CD4-positive, alpha-beta T cell treated with Interleukin-4 for 4 hours (primary cell): ENCODE data around the gene COL23A1.

Experiments
- DNase-seq: peaks from one replicate; pipeline ENCODE4 v3.0.0-alpha.2; 2020

The COL23A1 gene

DNA sequence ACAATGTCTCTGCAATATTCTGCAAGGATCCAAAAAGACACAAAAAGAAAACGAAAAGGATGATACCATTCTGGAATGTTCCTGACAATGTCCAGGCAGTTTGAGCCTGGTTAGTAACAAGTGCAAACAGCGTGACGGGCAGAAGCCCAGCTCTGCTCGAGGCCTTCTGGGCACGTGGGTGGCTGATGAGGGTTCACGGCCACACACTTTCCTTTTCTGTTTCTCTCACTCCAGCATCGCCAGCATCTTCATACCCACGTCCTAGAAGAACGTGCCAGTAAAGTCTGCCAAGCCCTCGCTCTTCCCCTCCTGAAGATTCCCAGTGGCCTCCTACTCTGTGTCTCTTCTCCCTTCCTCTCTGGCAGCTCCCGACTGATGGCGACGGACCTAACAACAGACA, 36.7 kb downstream of the COL23A1 start:
- DNase-seq = no peak

DNA sequence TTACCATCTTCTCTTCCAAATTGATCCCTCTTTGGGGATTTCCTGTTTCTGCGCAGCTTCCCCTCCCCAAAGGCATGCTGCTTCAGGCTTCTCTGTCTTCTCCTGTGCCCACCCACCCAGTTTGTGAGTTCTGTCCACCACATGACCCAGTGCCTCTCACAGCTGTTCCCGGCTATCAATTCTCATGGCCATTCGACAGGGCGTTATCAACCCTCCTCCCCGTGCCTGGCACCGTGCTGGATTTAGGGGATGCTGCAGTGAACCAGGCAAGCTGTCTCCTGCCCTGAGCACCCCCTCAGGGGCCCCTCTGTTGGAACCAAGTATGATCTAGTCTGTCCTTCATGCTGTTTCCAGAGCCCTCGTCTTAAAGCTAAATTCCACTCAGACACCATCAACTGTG, 38.7 kb downstream of the COL23A1 start:
- no peak for DNase-seq

DNA sequence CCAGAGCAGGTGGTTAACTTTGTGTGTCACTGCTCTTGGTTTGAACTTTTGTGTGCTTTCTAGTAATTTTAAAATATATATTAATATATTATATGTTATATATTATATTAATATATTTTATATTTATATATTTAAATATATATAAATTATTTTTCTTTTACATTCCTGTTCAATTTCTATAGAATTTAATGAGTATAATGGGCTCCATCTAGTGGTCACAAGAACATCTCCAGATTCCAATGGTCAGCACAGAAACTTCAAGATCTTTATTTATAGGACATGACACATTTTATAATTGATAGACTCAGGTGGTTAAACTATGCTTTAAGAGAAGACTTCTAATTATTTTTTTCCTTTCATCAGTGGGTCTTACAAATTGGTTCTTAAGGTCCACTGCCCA, 39.1 kb downstream of the COL23A1 start:
- DNase-seq = no peak

DNA sequence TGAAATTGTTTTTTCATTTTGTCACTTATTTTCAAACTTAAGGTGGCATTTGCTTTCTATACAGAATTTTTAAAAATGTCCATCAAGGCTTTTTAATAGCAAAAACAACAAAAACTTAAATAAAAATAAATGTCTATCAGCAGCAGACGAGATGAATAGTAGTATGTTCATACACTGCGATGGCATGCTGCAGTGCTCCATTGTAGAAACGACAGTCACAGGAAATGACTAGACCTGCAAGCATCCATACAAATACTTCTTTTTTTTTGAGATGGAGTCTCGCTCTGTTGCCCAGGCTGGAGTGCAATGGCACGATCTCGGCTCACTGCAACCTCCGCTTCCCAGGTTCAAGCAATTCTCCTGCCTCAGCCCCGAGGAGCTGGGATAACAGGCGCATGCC, 41.4 kb downstream of the COL23A1 start:
- no peak for DNase-seq

DNA sequence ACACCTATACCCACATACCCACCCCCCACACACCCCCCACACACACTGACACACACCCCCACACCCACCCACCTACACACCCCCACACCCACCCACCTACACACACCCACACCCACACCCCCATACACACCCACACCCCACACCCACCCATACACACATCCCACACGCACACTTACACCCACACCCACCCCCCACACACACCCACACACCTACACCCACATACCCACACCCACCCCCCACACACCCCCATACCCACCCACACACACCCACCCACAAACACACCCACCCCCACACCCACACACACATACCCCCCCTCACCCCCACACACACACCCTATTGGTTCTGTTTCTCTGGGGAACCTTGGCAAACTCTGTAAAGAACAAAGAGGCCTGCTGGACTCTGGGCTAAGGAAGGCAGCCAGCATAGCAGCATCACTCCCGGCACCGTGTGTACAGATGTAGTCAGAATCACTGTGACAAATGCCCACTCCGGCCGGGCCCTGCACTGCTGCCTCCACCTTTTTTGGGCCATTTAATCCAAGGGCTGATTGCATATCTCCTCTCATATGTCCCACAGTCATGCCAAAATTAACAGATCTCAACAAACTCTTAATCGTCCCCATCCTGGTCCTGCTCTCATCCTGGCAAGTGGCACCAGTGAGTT, 42.3 kb downstream of the COL23A1 start:
- no peak for DNase-seq

DNA sequence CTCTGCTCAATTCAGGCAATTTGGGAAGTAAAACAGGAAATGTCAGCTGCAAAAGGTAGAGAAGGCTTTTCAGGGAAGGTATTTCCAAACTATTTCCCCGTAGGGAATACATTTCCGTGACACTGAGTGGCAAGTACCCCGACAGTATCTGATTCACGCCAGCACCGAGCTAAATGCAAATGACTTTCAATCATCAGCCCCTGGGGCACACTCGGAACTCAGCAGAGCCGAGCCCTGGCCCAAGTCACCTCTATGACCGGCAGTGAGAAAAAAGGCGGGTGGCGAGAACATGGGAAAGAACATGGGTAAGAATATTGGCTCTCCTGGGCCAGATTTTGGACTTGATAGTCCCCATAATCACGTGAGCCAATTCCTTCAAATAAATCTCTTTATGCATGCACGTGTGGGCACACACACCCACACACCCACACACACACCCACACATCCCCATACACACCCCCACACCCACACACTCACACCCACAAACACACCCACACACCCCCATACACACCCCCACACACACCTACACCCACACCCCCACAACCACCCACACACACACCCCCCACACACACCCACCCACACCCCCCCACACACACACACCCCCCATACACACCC, 43.0 kb downstream of the COL23A1 start:
- no peak for DNase-seq

DNA sequence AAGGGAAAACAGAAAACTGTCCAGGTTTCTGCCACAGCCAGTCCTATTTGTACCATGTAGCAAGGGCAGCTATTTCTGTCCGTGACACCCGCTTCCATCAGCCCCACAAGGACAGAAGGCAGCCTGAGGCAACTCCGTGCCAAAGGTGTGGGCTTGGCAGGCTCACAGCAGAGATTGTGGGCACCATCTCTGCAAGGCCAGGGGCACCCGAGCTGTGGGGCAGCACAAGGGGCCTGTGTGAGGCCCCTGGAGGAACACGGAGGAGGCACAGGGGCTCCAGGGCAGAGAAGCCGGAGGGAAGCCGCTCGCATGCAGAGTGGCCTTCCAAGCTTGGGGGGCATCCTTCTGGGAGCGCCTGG, 43.5 kb downstream of the COL23A1 start:
- DNase-seq = no peak

DNA sequence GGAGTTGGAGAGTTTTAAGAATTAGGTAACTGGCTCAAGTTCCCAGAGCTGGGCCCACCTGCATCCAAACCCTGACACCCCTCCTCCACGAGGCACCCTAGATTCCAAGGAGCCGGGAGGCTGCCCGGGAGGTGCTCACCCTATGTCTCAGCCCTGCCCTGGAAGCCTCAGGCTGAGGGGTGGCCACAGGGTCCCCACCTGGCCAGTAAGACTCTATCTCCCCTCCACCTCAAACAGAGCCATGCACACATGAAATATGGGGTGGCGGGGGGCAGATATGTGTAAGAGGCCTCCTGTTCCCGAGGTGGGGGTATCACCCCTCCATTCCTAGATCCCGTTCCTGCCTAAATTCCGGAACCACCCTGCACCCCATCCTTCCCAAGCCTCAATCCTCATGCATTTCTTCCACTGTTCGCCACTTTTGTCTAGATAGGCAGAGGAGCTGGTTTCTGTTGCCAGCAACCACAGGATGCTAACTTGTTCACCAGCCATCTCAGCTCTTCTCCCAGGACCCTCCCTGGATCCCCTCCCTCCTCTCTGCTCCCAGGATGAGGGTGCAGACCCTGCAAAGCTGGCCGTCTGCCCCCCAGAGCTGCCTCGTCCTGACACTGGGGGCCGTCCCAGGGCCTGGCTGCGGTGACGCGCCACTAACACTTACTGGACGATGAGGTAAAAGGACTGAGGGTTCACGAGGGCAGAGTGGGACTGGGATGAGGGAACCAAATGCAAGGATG, 44.1 kb downstream of the COL23A1 start:
- no peak for DNase-seq

DNA sequence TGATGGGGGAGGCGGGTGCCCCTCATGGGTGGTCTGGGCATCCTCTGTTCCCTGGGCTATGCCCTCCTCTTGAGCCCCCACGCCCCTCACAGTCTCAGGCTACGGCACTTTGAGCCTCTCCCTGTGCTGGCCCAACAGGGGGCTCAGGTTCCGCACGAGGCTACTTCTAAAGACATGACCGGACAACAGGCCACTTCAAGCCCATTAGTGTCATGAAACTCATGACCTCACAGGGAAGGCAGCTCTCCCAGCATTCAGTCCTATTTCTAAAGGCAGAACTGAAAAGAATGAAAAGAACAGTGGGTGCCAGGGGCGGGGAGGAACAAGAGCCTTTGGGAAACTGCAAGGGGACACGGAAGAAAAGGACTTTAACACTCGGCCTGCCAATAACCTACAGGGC, 45.0 kb downstream of the COL23A1 start:
- DNase-seq = no peak

DNA sequence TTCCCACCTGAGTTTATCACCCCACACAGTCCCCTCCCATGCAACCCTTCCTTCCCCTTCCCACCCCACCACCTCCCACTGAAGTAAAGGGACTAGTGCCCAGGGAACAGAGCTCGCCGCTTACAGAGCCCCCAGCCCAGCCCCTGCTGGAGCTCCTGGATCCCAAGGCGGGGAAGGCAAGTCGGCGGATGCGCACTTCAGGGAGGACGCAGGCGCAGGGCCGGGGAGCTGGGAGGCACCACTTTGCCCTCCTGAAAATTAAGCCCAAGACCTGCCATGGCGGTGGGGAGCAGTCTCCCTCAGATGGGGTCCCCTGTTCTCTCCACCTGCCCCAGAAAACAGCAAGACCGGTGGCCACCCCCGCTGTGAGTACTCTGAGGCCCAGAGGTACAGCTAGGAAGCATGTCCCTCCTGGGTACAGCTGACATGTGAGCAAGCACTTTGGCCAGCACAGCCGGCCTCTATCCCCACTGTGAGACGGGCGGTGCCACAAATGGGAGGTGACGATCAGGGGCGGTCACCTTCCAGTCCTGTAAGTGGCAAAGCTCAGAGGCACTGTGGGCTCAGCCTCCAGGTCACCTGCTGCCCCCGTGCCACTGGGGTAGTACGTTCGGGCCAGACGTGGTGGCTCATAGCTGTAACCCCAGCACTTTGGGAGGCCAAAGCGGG, 45.9 kb downstream of the COL23A1 start:
- no peak for DNase-seq

DNA sequence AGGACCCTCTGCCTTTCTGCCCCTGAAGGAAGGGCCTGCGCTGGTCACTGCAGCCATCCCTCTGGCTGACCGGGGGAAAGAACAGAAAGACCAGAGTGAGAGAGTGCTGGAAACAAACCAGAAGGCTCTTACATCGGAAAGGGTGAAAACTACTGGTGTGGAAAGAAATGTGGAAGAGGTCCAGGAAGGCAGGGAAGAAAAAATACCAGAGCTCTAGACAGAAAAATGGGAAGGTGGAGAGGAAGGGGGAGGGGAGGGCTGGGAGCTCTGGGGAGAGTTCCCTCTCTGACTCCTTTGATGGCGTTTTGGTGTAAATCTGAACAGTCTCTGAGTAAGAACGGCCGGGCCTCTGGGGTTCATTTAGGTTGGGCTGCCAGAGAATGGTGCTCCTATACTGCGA, 47.7 kb downstream of the COL23A1 start:
- no peak for DNase-seq

DNA sequence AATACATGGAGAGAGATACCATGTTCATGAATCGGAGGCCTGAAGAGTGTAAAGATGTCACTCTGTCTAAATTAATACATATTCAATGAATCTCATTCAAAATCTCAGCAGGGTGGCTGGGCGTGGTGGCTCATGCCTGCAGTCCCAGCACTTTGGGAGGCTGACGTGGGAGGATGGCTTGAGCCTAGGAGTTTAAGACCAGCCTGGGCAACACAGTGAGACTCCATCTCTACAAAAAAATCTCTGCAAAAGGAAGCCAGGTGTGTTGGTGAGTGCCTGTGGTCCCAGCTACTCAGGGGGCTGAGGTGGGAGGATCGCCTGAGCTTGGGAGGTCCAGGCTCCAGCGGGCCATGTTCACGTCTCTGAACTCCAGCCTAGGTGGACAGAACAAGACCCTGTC, 49.7 kb downstream of the COL23A1 start:
- no peak for DNase-seq

DNA sequence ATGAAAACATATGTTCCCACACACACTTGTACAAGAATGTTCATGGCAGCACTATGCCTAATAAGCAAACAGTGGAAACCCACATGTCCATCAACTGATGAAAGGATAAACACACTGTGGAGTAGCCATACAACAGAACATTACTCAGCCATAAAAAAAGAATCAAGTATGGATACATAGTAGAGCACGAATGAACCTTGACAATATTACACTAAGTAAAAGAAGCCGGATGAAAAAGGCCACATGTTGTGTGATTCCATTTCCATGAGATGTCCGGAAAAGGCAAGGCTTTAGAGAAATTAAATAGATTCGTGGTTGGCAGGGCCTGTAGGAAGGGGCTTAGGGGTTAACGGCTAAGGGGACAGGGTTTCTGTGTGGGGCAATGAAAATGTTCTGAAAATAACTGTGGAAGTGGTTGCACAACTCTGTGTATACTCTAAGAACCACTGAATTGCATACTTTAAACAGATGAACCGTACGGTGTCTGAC, 51.4 kb downstream of the COL23A1 start:
- DNase-seq = no peak

DNA sequence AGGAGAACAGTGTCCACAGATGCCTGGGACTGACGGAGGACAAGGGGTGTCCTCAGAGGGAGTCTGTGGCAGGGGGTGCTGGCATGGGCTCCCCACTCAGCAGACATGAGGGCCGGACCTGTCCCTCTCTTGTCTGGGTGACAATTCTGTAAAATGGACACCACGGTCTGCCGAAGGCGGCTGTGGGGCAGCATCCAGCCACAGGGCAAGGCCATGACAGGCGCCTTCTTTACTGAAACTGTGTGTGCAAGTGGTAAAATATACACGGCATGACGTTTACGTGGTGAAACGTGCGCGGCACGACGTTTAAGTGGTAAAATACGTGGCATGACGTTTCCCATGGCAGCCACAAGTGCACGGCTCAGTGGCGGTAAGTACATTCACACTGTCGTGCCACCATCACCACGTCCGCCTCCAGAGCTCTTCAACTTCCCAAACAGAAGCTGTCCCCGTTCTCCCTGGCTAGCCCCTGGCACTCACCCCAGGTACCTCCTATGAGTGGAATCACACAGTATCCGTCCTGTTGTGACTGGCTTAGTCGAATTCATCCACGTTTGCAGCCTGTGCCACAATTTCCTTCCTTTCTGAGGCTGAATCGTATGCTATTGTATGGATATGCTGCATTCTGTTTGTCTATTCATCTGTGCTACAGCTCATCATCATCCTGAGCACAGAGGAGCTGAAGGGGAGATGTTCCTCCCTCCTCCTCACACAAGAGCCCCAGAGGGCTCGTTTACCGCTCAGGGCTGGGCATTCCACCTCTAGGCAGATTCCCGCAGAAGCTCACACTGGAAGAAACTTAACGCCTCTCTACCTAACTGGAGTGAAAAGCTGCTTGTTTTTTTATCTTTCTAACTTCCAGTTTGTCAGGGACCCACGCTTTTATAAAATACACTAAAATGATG, 52.5 kb downstream of the COL23A1 start:
- no peak for DNase-seq

DNA sequence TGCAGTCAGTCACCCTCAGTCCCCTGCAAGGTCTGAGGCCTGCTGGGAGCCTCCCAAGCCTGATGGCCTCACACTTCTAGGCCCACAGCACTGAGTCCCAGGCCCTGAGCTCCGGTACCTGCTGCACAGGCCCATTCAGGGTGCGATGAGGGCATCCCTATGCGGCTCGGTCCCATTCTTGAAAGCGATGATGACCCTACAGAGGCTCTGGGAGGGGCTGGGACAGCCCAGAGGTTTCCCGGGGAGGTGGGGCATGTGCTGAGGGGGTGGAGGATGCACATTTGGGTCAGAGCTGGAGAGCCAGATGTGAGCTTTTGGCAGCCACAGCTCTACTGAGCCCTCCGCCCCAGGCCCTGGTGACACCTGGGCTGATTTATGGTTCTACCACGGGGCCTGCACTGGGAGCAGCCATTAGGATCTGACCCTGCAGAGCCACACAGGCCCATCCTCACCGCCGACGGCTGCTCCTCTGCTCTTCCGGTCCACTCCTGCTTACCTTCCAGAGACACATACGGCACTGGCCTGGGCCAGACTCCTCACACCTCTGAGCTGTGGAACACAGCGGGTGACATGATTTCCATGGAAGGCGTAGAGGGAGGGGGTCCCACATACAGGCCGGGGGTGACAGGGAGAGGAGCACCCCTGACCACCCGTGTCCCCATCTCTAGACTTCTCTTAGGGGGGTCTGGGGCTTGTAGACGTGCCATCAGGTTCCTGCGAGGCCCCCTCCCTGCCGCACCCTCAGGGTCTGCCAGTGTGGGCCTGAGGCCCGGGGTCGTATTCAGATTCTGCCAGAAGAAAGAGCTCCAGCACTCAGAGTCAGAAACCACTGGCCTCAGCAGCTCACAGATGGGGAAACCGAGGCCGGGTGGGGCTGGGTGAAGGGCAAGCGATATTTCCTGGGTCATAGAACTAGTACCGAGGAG, 53.4 kb downstream of the COL23A1 start:
- DNase-seq = no peak

DNA sequence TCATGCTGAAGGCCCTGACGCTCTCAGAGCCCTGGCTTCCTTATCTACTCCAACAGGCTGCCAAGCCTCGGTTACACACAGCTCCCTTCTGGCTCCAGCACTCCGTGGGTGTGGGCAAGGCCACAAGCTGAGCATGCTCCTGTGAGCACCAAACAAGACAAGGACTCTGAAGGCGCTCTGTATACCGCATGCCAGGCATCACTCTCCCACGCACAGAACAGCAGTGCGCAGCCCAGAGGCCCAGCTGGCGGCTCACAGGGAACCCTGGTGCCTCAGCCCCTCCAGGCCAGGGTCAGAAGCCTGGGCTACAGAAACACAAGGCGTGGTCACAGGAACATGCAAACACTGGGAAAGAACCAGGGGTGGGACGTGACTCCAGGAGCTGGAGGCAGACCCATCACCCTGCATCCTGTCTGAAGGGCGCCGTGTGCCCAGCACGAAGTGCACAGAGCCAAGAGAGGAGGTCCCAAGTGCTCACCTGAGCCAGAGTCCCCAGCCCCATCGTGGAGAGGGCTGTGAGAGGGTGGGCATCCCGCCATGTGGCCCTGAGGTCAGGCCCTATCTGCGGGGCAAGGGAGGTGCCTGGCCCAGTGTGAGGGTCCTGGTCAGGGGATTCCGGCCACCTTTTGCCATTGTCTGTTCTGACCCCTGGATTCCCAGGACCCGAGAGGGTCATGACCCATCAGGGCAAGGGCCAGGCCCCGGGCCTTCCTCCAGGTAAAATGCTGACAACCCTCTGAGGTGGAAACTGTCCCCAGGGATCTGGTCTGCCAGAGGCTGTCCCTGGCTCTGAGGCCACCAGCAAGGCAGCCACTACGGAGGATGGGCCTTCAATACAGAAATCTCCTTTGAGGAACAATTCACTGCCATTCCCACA, 54.7 kb downstream of the COL23A1 start:
- no peak for DNase-seq

DNA sequence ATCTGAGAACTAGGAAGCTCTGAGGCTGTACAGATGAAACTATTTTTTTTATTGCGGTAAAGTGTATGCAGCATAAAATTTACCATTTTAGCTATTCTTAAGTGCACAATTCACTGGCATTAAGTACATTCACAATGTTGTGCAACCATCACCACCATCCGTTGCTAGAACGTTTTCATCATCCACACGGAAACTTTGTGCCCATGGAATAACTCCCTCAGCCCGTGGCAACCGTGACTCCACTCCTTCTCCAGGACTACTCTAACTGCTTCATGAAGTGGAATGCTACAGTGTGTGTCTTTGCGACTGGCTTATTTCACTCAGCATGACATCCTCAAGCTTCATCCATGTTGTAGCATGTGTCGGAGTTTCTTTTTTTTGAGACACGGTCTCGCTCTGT, 57.1 kb downstream of the COL23A1 start:
- DNase-seq = no peak

DNA sequence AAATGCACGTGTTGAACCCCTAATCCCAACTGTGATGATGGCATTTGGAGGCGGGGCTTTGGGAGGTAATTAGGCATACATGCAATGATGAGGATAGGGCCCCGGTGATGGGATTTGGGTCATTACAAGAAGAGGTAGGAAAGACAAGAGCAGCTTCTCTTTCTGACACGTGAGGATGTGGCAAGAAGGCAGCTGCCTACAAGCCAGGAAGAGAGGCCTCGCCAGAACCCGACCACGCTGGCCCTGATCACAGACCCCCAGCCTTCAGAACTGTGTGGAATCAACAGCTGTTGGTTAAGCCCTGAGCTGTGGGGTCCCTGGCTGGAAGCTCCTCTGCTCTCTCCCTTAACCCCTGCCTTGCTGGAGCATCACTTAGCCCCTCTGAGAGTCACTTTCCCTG, 57.5 kb downstream of the COL23A1 start:
- DNase-seq = no peak

DNA sequence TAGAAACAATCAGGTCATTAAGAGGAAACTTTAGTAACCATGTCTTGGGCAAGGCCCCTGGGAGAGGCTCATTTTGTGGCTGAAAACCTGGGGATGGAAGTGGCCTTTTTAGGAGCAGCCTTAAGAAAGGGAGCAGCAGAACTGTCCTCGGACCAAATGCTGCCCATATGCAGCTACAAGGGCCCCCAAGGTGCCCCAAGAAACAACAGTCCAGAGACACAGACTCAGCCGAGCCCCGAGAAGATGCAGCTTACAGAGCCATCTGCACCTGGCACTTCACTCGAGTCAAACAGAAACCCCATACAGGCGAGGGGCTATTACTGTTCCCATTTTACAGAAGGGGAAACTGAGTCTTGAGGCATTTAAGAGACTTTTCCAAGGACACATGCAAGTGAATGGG, 58.0 kb downstream of the COL23A1 start:
- DNase-seq = no peak

DNA sequence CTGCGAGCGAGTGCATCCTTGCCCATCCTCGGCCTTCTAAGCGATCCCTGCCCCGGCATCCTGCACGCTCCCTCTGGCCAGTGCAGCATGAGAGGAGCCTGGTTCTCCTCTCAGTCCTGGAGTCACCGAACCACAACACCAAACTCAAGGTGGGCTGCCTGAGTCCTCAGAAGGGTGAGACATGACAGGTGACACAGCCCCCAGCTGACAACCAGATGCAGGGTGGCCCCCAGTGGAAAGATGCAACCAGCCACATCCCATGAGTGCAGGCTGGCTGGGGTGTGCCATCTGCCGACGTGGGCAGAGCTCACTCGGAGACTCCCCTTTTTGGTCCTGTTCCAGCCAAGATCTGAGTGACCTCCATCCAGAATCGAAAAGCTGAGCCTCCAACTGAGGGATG, 58.4 kb downstream of the COL23A1 start:
- no peak for DNase-seq

DNA sequence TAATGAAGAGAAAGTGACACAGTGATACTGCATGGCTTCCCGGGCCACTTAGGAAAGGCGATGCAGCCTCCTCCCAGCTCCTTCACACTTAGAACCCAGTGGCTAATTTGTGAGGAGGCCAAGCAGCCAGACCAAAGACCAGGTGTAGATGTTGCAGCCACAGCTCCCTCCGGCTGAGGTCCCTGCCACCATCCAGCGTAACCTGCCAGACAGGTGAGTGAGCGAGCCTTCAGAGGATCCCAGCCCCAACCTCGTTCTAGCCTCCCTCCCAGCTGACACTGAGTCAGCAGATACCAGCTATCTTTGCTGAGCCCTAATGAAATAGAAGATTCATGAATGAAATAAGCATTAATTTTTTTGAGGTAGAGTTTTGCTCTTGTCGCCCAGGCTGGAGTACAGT, 59.7 kb downstream of the COL23A1 start:
- DNase-seq = no peak
